ENCODE measurements around the gene KCNH6.

Gene KCNH6, protein sequence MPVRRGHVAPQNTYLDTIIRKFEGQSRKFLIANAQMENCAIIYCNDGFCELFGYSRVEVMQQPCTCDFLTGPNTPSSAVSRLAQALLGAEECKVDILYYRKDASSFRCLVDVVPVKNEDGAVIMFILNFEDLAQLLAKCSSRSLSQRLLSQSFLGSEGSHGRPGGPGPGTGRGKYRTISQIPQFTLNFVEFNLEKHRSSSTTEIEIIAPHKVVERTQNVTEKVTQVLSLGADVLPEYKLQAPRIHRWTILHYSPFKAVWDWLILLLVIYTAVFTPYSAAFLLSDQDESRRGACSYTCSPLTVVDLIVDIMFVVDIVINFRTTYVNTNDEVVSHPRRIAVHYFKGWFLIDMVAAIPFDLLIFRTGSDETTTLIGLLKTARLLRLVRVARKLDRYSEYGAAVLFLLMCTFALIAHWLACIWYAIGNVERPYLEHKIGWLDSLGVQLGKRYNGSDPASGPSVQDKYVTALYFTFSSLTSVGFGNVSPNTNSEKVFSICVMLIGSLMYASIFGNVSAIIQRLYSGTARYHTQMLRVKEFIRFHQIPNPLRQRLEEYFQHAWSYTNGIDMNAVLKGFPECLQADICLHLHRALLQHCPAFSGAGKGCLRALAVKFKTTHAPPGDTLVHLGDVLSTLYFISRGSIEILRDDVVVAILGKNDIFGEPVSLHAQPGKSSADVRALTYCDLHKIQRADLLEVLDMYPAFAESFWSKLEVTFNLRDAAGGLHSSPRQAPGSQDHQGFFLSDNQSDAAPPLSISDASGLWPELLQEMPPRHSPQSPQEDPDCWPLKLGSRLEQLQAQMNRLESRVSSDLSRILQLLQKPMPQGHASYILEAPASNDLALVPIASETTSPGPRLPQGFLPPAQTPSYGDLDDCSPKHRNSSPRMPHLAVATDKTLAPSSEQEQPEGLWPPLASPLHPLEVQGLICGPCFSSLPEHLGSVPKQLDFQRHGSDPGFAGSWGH

GRCh38 chr17:63523253-63523855 lies at the start of gene KCNH6:
TSS of gene KCNH6 (plus strand) at chr17:63523358. CDS start at chr17:63523414, 56 bp downstream.
- no peak for DNase-seq (ENCODE audit: low read depth in 3 of 3)

GRCh38 chr17:63474174-63474573 lies 49.0 kb upstream of the KCNH6 start:
- DNase-seq (ENCODE audit: low read depth in 3 of 3): no peak

- no peak for DNase-seq (ENCODE audit: low read depth in 3 of 3)
These were observed 48.3 kb upstream of the KCNH6 start for GRCh38 chr17:63474586-63475460.

GRCh38 chr17:63475491-63476412 lies 47.4 kb upstream of the KCNH6 start:
- DNase-seq (ENCODE audit: low read depth in 3 of 3): no peak

GRCh38 chr17:63476459-63476853 lies 46.7 kb upstream of the KCNH6 start:
- peak in 1 of 3 experiments; percentile 12 for DNase-seq (ENCODE audit: low read depth in 3 of 3)

- peak in 1 of 3 experiments; percentile 42 for DNase-seq (ENCODE audit: low read depth in 3 of 3)
These were observed 46.2 kb upstream of the KCNH6 start, which contains the start of gene ACE for GRCh38 chr17:63476854-63477479. TSS of gene ACE (plus strand) at chr17:63477061. CDS start at chr17:63477095, 34 bp downstream.

DNA sequence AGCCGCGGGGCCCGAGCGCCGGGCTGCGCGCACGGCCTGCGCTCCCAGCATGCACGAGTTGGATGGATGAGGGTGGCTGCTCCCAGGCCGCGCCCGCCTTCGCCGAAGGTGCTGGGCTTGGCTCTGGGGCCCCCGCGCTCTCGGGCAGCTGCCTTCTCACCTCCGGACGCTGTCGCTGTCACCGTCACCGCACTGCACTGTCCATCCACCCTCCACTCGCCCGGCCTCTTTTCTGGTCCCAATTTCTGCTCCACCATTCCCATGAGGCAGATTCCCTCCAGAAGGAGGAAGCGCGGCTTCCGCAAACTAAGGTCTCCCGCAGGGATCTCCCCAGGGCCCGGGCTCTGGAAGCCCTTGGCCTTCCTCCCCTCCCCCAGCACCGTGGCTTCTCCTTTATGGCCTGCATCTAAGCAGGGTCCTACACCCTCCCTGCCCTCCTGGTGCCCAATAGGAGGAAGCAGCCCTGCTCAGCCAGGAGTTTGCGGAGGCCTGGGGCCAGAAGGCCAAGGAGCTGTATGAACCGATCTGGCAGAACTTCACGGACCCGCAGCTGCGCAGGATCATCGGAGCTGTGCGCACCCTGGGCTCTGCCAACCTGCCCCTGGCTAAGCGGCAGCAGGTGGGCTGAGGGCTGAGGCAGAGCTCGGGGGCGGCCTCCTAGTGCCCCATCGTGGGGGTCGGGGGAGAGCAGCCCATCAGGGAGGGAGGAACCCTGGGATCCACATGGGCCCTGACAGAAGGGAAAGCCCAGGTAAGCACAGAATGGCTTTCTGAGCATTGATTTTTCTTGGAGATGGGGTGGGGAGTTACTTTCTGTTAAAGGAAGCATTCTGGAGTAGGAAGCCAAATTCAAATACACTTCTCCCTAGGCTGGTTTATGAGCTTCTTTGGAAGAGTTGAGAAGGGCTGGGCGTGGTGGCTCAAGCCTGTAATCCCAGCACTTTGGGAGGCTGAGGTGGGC lies 45.4 kb upstream of the KCNH6 start:
- peak in 1 of 3 experiments; percentile 16 for DNase-seq (ENCODE audit: low read depth in 3 of 3)

DNA sequence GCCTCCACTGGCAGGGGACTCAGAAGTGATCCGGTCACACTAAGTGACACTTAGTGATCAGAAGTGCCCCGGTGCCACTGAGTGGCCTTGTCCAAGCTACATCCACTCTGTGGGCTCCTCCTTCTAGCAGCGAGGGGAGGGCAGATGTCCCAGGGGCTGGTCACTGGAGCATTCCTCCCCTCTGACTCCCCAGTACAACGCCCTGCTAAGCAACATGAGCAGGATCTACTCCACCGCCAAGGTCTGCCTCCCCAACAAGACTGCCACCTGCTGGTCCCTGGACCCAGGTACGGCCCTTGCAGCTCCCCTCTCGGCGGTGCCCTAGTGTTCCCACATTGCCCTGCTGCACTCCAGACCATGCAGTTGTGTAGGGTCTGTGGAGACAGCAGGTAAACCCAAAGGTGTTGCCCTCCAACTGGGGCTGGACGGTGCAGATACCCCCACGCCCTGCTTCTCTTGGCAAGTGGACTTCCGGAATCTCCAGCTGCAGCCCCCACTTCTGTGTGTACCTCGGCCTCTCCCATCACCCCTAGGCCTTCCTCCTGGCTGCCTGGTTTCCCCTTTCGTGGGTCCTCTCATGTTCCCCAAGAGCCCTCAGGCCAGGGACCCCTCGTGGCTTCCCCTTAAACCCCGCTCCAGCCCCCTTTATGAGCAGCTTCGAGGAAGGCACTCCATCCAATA lies 44.2 kb upstream of the KCNH6 start:
- DNase-seq (ENCODE audit: low read depth in 3 of 3): peak; percentile 55 to 74 (median 60)

GRCh38 chr17:63479495-63480184 lies 43.5 kb upstream of the KCNH6 start:
- DNase-seq (ENCODE audit: low read depth in 3 of 3): no peak

DNA sequence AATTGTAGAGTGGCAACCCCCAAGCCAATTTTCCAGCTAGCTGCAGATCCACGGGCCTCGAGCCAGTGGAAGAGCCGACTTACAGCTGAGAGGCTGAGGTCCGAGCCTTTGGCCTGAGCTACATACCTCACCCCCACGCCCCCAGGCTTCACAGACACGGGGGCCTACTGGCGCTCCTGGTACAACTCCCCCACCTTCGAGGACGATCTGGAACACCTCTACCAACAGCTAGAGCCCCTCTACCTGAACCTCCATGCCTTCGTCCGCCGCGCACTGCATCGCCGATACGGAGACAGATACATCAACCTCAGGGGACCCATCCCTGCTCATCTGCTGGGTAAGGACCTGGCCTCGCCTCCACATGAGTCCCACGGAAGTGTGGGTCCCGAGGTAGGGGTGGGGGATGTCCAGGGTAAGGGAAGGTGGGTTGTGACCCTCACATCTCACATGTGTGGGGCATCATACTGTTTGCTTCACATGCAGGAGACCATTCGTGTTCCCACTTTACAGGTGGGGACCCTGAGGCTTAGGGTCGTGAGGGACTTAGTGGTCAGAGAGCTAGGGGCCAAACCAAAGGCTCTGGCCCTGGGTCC lies 42.9 kb upstream of the KCNH6 start:
- no peak for DNase-seq (ENCODE audit: low read depth in 3 of 3)

- no peak for DNase-seq (ENCODE audit: low read depth in 3 of 3)
These were observed 42.2 kb upstream of the KCNH6 start for GRCh38 chr17:63480826-63481487.

- DNase-seq (ENCODE audit: low read depth in 3 of 3): no peak
These were observed 41.7 kb upstream of the KCNH6 start for GRCh38 chr17:63481488-63481870.

- DNase-seq (ENCODE audit: low read depth in 3 of 3): no peak
These were observed 40.6 kb upstream of the KCNH6 start for GRCh38 chr17:63482509-63482908.

- DNase-seq (ENCODE audit: low read depth in 3 of 3): no peak
These were observed 40.1 kb upstream of the KCNH6 start for GRCh38 chr17:63483038-63483437.

GRCh38 chr17:63483655-63484575 lies 39.2 kb upstream of the KCNH6 start:
- DNase-seq (ENCODE audit: low read depth in 3 of 3): no peak

All from stimulated activated CD4-positive, alpha-beta T cell treated with anti-CD3 and anti-CD28 coated beads, TNF-alpha, amount 100 ng/mL, for 24 hours (primary cell).